ENCODE measurements around the gene RPL41.
"Not testable (repeated sequence)": the region's sequence is repeated elsewhere in the genome, so short reads cannot be mapped to it uniquely, and the experiment has no call there.

RPL41 gene

DNA sequence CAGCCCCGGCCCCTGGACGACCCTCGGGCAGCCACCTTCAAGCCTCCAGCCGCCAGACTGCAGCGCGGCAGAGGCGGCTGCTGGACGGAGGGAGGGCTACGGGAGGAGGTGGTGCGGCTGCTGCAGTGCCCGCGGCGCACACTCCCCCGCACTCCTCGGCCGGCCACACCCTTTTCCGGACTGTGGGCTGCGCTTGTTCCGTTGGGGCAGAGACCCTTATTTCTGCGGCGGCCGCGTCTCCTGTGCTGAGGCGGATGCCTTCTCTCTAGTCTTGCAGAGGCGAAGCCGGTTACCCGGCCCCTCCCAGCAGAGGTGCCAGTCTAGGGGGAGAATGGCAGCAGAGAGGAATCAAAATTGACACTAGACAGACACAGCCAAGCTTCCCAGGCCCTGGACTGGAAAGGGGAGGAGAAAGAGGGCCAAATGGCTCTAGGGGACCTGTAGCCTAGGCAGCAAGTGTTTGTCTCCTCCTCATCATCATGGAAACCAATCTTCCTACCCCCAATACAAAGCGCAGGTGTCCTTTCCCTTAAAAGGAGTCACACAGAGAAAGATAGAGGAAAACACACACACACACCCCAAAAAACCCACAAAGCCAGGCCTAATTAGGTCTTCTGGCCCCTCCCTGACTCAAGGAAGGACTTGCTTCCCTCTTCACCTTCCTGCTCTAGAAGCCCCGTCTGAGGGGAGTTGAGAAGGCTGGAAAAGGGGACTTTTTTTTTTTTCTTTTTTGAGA is 12.9 kb downstream of the RPL41 start:
- peak; percentile 32 for DNase-seq

DNA sequence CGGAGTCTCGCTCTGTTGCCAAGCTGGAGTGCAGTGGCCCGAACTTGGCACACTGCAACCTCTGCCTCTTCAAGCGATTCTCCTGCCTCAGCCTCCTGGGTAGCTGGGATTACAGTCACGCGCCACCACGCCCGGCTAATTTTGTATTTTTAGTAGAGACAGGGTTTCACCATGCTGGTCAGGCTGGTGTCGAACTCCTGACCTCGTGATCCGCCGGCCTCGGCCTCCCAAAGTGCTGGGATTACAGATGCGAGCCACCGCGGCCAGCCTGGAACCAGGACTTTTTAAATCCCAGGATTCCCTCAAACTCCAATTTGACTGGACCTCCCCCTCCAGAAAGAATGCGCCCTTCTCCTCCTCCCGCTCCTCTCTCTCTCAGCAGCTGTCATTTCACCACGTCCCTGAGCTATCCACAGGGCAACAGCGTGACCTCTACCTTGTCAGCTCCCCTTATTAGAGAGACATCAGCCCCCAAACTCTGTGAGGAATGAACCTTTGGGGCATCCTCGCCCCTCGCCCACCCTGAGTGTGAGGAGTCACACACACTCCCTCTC is 13.6 kb downstream of the RPL41 start:
- no peak for DNase-seq

DNA sequence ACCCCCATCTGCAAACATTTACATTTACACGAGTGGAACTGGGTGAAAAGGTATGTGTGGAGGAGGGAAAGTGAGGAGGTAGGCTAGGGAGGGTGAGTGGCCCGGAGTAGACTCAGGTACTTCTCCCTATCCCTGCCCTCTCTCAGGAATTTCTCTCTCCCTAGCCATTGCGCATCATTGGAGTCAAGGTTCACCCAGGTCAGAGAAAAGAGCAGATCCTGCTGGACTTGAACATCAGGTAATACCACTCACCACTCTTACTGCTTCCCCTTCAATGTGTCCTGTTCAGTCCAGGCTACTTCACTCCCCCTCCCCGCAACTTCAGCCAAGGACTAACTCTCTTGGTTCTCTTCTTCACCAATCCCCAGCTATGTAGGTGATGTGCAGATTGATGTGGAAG is 14.4 kb downstream of the RPL41 start:
- DNase-seq = no peak

DNA sequence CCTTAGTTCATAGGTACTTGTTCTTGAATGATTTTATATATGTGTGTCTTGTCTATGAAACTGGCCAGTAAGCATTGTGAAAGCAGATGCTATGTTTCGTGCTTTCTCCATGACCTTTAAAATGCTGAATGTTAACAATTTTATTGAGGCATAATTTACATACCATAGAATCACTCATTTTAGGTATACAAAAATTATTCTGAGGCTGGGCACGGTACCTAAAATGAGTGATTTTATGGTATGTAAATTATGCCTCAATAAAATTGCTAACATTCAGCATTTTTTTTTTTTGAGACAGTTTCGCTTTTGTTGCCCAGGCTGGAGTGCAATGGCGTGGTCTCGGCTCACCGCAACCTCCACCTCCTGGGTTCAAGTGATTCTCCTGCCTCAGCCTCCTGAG is 18.5 kb downstream of the RPL41 start:
- DNase-seq = no peak

DNA sequence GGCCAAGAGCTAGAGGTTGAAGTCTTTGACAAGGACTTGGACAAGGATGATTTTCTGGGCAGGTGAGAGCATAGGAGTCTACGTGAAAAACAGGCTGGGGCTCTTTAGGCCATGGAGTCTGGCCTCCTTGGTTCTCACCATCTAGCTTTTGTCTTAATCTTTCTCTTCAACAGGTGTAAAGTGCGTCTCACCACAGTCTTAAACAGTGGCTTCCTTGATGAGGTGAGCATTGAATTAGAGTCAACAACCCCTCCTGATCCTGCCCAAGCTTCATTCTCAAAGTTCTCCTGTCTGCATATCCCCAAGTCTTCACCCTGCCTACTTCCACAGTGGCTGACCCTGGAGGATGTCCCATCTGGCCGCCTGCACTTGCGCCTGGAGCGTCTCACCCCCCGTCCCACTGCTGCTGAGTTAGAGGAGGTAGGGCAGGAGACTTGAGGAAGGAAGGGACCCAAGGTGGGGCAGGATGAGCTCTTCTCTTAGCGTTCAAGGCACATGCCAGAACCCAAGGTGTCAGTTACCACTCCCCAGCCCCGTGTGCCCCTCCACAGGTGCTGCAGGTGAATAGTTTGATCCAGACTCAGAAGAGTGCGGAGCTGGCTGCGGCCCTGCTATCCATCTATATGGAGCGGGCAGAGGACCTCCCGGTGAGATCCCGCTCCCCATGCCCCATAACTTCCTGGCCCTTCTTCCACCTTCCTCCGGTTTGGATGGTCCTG is 21.6 kb downstream of the RPL41 start:
- DNase-seq = no peak

DNA sequence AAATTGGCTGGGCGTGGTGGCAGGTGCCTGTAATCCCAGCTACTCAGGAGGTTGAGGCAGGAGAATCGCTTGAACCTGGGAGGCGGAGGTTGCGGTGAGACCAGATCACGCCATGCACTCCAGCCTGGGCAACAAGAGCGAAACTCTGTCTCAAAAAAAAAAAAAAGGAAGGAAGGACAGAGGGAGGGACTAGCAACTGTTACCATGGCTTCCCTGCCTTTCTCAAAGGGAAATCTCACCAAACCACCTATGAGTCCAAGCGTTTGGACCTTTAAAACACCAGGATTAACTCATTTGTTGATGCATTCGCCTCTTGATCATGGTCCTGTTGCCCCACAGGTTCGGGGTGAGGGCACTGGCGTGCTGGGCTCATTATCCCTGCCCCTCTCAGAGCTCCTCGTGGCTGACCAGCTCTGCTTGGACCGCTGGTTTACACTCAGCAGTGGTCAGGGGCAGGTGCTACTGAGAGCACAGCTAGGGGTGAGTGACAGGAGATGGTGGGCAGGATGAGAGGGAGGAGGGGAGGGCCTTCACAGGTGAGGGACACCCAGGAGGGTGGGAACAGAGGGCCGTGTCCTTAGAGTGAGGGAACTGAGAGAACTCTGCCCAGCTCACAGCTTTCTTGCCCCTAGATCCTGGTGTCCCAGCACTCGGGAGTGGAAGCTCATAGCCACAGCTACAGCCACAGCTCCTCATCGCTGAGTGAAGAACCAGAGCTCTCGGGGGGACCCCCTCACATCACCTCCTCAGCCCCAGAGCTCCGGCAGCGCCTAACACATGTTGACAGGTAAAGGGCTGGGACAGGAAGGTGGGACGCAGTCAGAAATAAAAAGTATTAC is 25.7 kb downstream of the RPL41 start:
- DNase-seq = no peak

DNA sequence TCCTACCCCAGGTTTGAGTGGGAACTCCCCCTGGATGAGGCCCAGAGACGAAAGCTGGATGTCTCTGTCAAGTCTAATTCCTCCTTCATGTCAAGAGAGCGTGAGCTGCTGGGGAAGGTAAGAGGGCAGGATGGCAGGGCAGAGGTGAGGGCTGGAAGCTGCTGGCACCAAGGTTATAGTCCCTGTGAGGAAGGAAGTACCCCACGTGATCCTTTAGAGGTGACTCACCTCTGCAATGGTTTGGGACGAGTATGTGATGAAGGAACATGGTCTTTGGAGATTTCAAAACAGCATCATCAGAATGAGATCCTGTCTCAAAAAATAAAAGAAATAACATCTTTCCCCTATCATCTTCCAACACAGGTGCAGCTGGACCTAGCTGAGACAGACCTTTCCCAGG is 26.8 kb downstream of the RPL41 start:
- no peak for DNase-seq

DNA sequence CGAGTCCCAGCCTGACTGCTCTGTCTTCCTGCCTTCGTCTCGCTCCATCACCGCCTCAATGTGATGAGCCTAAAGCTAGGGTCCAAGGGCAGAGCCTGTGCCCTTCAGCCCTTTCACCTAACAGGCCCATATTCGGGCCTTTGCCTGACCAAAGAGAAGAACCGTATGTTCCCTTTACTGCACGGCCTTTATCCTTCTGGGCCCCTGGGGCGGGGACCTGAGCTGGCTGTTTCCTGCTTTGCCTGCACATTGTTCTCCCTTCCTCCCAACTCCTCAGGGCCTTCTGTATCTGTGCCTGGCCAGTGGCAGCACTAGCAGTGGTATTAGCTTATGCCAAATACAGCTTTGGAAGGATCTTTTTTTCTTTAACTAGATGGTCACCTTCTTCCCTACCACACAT is 27.4 kb downstream of the RPL41 start:
- no peak for DNase-seq

DNA sequence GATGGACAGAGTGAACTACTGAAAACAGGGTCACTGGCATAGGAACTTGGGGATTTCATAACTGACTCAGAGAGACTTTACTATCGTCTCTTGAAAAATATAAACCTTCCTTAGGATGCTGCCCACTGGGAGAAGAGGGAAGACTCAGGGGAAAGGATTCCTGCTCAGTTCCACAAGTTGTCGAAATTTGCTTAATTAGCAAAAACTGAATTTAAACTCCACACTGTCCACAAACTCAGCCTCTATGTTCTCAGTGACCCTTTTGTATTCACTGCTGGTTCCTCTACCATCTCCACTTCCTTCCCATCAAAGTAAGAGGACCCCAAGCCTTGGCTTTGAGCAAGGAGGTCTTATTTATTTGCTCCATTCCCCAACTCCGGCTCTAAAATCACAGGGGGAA is 28.8 kb downstream of the RPL41 start:
- DNase-seq = no peak

DNA sequence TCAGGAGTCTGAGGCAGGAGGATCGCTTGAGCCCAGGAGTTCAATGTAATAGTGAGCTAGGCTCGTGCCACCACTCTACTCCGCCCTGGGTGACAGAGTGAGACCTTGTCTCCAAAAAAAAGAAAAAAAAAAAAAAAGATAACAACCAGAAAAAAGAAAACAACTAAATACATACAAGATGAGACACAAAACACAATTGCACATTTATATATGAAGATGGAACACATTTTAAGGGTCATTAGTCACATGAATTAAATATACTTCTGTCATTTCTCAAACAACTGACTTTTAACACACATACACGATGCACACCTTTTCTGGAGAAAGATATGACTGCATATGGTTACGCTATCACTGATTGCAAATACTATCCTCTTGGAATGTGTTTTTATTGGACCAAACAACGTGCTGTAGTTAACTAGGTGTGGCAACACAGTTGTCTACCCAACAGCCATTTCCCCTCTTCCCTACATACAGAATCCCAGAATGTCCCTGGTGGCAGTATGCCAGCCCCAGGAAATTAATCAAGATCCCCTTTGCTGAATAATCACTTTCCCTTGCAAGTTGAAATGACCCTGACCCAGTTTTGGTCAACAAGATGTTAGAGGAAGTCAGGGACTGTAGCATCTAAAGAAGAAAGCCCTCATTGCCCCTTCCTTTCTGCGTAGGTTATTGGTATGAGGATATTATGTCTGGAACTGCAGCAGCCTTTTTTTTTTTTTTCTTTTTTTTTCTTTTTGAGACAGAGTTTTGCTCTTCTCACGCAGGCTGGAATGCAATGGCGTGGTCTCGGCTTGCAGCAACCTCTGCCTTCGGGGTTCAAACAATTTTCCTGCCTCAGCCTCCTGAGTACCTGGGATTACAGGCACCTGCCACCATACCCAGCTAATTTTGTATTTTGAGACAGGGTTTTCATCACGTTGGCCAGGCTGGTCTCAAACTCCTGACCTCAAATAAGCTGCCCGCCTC is 30.3 kb downstream of the RPL41 start:
- no peak for DNase-seq

DNA sequence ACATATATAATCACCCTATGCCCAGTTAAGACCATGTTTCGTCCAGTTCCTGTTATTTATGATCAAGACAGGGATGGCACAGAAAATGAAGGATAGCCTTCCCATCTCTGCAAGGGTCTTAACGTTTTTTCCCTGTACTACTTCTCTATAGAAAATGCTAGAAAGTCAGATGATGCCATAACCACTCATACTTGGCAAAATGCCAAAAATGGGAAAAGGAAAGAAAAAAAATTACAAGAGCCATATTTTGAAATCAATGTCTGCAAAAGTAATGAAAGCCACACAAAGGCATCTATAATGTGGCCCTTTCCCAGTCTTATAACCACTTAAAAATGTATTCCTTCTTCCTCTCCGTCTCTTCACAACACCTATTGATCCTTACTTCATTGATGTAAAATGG is 34.1 kb downstream of the RPL41 start:
- DNase-seq = no peak

DNA sequence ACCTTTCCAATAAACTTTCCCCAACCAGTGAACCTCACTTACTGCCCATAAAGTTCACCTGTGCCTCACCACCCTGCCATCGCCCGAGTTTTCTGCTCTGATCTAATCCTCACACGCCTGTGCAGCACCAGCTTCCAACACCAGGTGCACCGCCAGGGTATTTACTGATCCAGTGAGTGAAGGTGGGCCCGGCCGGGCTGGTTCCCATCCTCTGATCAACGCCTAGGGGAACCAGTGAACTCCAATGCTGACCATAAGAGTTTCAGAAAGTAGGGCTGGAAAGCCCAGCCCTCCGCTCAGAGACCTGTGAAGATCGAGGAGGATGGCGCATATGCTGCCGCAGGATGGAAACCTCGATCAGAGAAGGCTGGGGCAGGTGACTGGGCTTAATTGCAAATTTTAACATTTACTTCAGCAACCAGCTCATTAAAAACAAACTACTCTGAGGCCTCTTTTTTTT is 35.3 kb downstream of the RPL41 start:
- no peak for DNase-seq

DNA sequence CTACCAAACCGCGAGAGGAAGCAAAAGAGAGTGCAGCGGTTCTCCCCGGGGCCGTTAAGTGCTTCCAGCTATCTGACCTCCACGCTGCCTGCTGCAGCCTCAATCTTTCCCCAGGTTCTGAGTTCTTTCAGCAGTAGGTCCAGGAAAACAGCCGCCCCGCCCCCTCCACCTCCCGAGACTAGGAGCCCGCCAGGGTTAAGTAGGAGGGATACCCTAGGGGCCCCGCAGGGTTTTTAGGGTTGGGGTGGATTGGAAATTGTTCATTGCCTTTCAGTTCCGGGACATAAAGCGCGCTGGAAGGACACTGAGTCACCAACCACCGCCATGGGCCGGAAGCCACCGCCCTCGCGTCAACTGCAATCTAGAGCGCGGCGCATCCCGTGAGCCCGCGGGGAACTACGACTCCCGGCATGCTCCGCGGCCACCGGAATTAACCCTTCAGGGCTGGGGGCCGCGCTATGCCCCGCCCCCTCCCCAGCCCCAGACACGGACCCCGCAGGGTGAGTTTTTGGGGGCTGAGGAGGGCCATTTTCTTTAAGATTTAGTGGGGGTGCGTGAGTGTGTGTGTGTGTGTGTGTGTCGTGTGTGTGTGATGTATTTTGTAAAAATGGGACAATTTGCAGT is 35.8 kb downstream of the RPL41 start, which contains the start of gene MYL6B:
MYL6B (plus strand) TSS at position 456 of the 624 bp plus-strand sequence. CDS start 1,332 bp downstream, outside the sequence.
- DNase-seq = peak; percentile 90

DNA sequence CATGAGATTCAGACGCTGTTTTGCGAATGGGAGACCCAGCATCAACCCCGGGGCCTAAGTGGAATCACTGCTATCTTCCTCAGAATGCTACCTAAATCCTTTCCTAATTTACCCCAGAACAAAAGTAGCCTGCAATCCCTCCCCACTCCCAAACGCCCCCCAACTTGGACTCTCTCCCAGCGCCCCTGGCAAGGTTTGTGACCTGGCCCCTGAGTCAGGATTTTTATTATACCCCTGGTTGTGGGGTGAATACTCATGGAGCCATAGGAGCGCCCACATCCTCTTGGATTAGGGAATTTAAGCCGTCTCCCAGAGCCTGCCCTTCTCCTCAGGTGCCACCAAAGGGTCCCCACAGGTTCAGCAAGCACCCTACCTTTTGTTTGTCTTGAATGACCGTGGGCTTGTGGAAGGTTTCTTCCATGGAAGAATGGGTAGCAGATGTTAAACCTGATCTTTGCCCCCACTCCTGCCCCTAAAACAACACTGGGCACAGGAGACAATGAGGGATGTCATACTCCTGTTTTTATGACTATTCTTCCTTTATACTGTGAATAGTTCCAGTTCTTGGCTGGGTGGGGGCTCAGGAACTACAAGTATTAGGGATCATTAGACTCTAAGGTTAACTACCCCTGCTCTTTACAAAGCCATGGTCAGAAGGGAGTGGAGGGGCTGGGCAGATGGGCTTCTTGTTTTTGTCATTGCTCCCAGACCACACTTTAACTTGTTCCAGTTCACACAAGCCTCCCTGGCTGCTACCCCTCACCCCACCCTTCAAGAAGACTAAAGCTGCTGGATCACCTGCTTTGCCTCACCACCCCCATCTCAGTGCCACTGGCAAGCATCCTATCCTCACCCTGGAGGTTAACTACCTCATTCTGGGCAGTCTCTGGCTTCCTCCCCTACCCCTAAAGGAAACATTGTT is 36.6 kb downstream of the RPL41 start:
- DNase-seq = no peak

DNA sequence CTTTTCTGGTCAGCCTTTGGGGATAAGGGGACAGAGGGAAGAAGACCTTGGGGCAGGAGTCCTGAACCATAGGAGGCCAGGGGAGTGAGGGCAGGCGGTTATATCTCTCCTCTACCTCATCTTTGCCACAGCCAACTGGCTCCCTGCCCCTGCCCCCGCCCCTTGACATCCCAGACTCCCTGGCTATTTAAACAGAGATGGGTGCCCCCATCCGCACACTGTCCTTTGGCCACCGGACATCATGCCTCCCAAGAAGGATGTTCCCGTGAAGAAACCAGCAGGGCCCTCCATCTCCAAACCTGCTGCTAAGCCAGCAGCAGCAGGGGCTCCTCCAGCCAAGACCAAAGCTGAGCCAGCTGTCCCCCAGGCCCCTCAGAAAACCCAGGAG is 37.2 kb downstream of the RPL41 start:
- no peak for DNase-seq

DNA sequence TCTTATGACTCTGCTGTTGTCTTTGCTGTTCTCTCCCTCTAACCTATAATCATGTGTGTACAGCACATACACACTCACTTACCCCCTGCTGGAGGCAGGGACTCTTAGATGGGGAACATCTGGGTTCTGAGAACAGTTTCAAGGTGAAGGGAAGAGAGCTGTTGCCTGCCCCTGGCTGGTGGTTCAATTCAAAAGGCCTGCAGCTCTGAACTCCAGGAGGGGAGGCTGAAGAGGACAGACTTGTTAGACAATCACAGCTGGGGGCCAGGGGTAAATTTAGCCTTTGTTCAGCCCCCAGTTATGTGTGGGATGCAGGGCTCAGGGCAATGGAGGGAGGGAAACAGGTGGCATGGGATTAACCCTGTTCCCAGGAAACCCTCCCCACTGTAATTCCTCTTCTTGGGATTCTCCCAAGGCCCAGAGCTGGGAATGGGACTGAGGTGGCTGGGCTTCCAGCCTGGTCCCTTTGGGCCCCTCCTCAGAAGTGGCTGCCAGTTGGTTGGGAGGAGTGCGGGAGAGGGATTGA is 37.9 kb downstream of the RPL41 start:
- no peak for DNase-seq

DNA sequence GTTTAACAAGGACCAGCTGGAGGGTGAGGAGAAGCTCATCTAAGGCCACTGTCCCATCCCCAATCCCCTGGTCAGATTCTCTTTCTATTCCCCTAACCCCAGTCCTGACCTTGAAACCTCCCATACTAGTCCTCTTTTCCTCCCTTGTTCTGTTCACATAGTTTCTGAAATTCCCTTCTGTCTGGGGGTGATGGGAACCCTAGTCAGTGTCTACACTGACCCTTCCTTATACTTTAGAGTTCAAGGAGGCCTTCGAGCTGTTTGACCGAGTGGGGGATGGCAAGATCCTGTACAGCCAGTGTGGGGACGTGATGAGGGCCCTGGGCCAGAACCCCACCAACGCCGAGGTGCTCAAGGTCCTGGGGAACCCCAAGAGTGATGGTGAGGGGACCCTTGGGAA is 38.4 kb downstream of the RPL41 start:
- no peak for DNase-seq

DNA sequence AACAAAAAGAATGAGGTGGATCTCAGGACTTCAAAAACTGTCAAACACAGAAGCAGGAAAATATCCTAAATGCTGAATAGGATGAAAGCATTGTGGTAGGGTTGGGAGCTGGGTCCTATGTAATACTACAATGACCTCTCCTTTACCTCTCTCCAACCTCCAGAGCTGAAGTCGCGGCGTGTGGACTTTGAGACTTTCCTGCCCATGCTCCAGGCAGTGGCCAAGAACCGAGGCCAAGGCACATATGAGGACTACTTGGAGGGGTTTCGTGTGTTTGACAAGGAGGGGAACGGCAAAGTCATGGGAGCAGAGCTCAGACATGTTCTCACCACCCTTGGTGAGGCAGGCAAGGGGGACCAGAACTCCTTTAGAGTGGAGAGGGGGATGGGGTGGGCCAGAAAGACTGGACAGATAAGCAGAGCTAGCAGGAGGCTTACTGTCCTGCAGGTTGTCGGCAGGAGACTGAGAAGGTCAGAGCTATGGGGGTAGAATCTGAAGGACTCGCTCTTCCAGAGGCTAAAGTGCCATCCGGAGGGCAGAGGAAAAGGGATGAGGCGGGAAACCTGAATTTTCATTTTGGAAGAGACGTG is 38.9 kb downstream of the RPL41 start:
- DNase-seq = no peak

DNA sequence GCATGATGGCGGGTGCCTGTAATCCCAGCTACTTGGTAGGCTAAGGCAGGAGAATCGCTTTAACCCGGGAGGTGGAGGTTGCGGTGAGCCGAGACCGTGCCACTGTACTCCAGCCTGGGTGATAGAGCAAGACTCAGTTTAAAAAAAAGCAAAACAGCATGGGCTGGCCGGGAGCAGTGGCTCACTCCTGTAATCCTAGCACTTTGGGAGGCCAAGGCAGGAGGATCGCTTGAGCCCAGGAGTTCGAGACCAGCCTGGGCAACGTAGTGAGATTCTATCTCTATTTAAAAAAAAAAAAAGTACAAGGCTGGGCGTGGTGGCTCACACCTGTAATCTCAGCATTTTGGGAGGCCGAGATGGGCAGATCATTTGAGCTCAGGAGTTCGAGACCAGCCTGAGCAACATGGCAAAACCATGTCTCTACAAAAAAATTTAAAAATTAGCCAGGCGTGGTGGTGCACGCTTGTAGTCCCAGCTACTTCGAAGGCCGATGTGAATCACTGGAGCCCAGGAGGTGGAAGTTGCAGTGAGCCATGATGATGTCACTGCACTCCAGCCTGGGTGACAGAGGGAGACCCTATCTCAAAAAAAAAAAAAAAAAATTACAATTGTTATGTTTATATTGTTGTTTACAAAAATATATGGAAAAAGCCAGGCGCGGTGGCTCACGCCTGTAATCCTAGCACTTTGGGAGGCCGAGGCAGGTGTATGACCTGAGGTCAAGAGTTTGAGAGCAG is 40.2 kb downstream of the RPL41 start:
- not testable (repeated sequence) for DNase-seq

Data from fibroblast of skin of right quadriceps (primary cell).